Smooth muscle cell (in vitro differentiated cells): Measurements from ENCODE around the gene NLRP9. TPM values are rescaled to one million over a fixed set of nuclear protein-coding genes. Genes with fewer than 3 reads are reported as not detected.

Source experiments
- DNase-seq: peaks from one replicate; lab custom pipeline; 2025; ENCODE audit not compliant: unreplicated experiment; lab: John Stamatoyannopoulos, UW
- H2AFZ ChIP-seq: fragments of 200-600 bp; sonication (generic); 2 replicates; pipeline ENCODE4 v1.6.0; 2016; ENCODE audit warnings: antibody characterized with exemption, low read depth, mild to moderate bottlenecking
- H3F3A ChIP-seq: fragments of 200-600 bp; sonication (generic); 2 replicates; pipeline ENCODE4 v1.6.0; 2017; ENCODE audit warnings: antibody characterized with exemption, low read depth
- H3K27ac ChIP-seq: fragments of 200-600 bp; sonication (generic); 2 replicates; pipeline ENCODE4 v1.5.1; 2016; ENCODE audit warnings: low read depth, mild to moderate bottlenecking
- H3K27me3 ChIP-seq: fragments of 200-600 bp; sonication (generic); 2 replicates; pipeline ENCODE4 v1.6.1; 2016; ENCODE audit warnings: low read depth, mild to moderate bottlenecking
- H3K36me3 ChIP-seq: fragments of 200-600 bp; sonication (generic); 2 replicates; pipeline ENCODE4 v1.5.1; 2016; ENCODE audit warnings: low read depth
- H3K4me1 ChIP-seq: fragments of 200-600 bp; sonication (generic); 2 replicates; pipeline ENCODE4 v1.5.1; 2016; ENCODE audit warnings: low read depth
- H3K4me2 ChIP-seq: fragments of 200-600 bp; sonication (generic); 2 replicates; pipeline ENCODE4 v1.6.0; 2016; ENCODE audit warnings: mild to moderate bottlenecking
- H3K4me3 ChIP-seq: fragments of 200-600 bp; sonication (generic); 2 replicates; pipeline ENCODE4 v1.5.1; 2016; ENCODE audit warnings: mild to moderate bottlenecking
- H3K79me2 ChIP-seq: fragments of 200-600 bp; sonication (generic); 2 replicates; pipeline ENCODE4 v1.6.0; 2016; ENCODE audit warnings: low read depth, mild to moderate bottlenecking
- H3K9ac ChIP-seq: fragments of 200-600 bp; sonication (generic); 2 replicates; pipeline ENCODE4 v1.6.0; 2016; ENCODE audit warnings: low read depth
- H3K9me3 ChIP-seq: fragments of 200-600 bp; sonication (generic); replicated peaks from 2 replicates; pipeline ENCODE4 v1.5.1; 2016; ENCODE audit warnings: low read depth
- H4K20me1 ChIP-seq: fragments of 200-600 bp; sonication (generic); 2 replicates; pipeline ENCODE4 v1.6.0; 2016; ENCODE audit warnings: low read depth
- CTCF ChIP-seq: fragments of 200-600 bp; sonication (generic); IDR thresholded peaks from 2 replicates; pipeline ENCODE4 v1.5.1; 2017; ENCODE audit warnings: borderline replicate concordance, mild to moderate bottlenecking, antibody characterized with exemption; ENCODE audit not compliant: insufficient read depth, poor library complexity, severe bottlenecking
- WGBS: methylation state at CpG from one replicate; pipeline ENCODE4 v1.1.7; 2016; ENCODE audit warnings: low lambda C conversion rate; 5-methylcytosine and 5-hydroxymethylcytosine counted together
- polyA plus RNA-seq: library from polyadenylated mRNA; unstranded; fragments of >200 nt; fragmentation: Nextera tagmentation; extraction: Ambion mirVana; gene quantifications from 2 replicates; pipeline ENCODE4 v1.2.1, GENCODE V29; 2016
- total RNA-seq: library from RNA; depleted of rRNA; stranded (reverse); fragments of >200 nt; gene quantifications from 2 replicates; pipeline ENCODE4 v1.2.3, GENCODE V29; 2014

The NLRP9 gene
- total and polyA plus RNA-seq, 2 experiments from 2014 or later: 0.07 TPM; not detected in 1

GRCh38 chr19:55691561-55692481, 46.4 kb downstream of the NLRP9 start:
- H3K27ac ChIP-seq: no peak overlapping the region
- no peak overlapping the region for H3K4me2 ChIP-seq
- no peak overlapping the region for H3K4me3 ChIP-seq
- H3K79me2 ChIP-seq: peaks cover 1% of the 10 kb centered on the region
- no peak for DNase-seq
- H3K9ac ChIP-seq: no peak overlapping the region
- 95% methylated on average over 23 of the region's 31 CpGs for WGBS
- peaks cover 45% of the 10 kb centered on the region for H4K20me1 ChIP-seq
- TF ChIP-seq CTCF: no peak
- no peaks in the 10 kb centered on the region for H3K27me3 ChIP-seq
- no peaks in the 10 kb centered on the region for H3K36me3 ChIP-seq
- no peak overlapping the region for H2AFZ ChIP-seq
- H3K9me3 ChIP-seq: no peaks in the 10 kb centered on the region
- no peaks in the 10 kb centered on the region for H3F3A ChIP-seq
- no peaks in the 10 kb centered on the region for H3K4me1 ChIP-seq

GRCh38 chr19:55690769-55691545, 47.2 kb downstream of the NLRP9 start:
- Histone ChIP-seq H4K20me1 (peaks cover 54% of the 10 kb centered on the region), H3K27ac (no peak overlapping the region), H3K4me1 (no peaks in the 10 kb centered on the region), H3F3A (no peaks in the 10 kb centered on the region), H3K9me3 (no peaks in the 10 kb centered on the region), H3K36me3 (no peaks in the 10 kb centered on the region), H2AFZ (no peak overlapping the region), H3K4me3 (no peak overlapping the region), H3K4me2 (no peak overlapping the region), H3K9ac (no peak overlapping the region), H3K27me3 (no peaks in the 10 kb centered on the region), H3K79me2 (peaks cover 8% of the 10 kb centered on the region)
- no peak for TF ChIP-seq CTCF
- DNase-seq: no peak
- 95% methylated on average over 23 of the region's 31 CpGs for WGBS

GRCh38 chr19:55690109-55690768, 48.0 kb downstream of the NLRP9 start:
- no peak for TF ChIP-seq CTCF
- no peaks in the 10 kb centered on the region for H3K4me1 ChIP-seq
- no peak overlapping the region for H3K4me2 ChIP-seq
- WGBS: 97% methylated on average over 25 of the region's 25 CpGs
- peaks cover 14% of the 10 kb centered on the region for H3K79me2 ChIP-seq
- no peaks in the 10 kb centered on the region for H3K36me3 ChIP-seq
- DNase-seq: no peak
- H3K27me3 ChIP-seq: no peaks in the 10 kb centered on the region
- no peak overlapping the region for H3K27ac ChIP-seq
- H4K20me1 ChIP-seq: peaks cover 59% of the 10 kb centered on the region
- no peak overlapping the region for H3K4me3 ChIP-seq
- no peaks in the 10 kb centered on the region for H3F3A ChIP-seq
- H3K9me3 ChIP-seq: no peaks in the 10 kb centered on the region
- no peak overlapping the region for H2AFZ ChIP-seq
- H3K9ac ChIP-seq: no peak overlapping the region
